KMS-11 (cell line): ENCODE results near the gene SSBP3.

Experiments used
- H2AFZ ChIP-seq: fragments of 200-600 bp; sonication (generic); 2 replicates; pipeline ENCODE4 v1.6.1; 2016; ENCODE audit warnings: antibody characterized with exemption, mixed run types, low read depth
- H3K27ac ChIP-seq: fragments of 200-600 bp; sonication (generic); 2 replicates; pipeline ENCODE4 v1.6.1; 2016; ENCODE audit warnings: mild to moderate bottlenecking, mixed run types
- H3K27me3 ChIP-seq: fragments of 200-600 bp; sonication (generic); 2 replicates; pipeline ENCODE4 v1.6.1; 2017; ENCODE audit warnings: mild to moderate bottlenecking, low read depth, mixed run types, moderate library complexity; ENCODE audit not compliant: insufficient read depth
- H3K36me3 ChIP-seq: fragments of 200-600 bp; sonication (generic); 2 replicates; pipeline ENCODE4 v1.6.1; 2017; ENCODE audit warnings: mild to moderate bottlenecking, mixed run types; ENCODE audit not compliant: insufficient read depth
- H3K4me1 ChIP-seq: fragments of 200-600 bp; sonication (generic); 2 replicates; pipeline ENCODE4 v1.6.1; 2016; ENCODE audit warnings: mild to moderate bottlenecking, low read depth, mixed run types; ENCODE audit not compliant: poor library complexity, severe bottlenecking
- H3K4me2 ChIP-seq: fragments of 200-600 bp; sonication (generic); 2 replicates; pipeline ENCODE4 v1.7.0; 2016; ENCODE audit warnings: mild to moderate bottlenecking, mixed run types
- H3K4me3 ChIP-seq: fragments of 200-600 bp; sonication (generic); IDR thresholded peaks from 2 replicates; pipeline ENCODE4 v1.6.1; 2017; ENCODE audit warnings: low read depth, low read length, mixed read lengths; ENCODE audit not compliant: insufficient read depth
- H3K79me2 ChIP-seq: fragments of 200-600 bp; sonication (generic); 2 replicates; pipeline ENCODE4 v1.6.1; 2016; ENCODE audit warnings: low read depth, mixed run types; ENCODE audit not compliant: insufficient read depth
- H3K9ac ChIP-seq: fragments of 200-600 bp; sonication (generic); 2 replicates; pipeline ENCODE4 v1.6.1; 2016; ENCODE audit warnings: mild to moderate bottlenecking, mixed run types
- H4K20me1 ChIP-seq: fragments of 200-600 bp; sonication (generic); 2 replicates; pipeline ENCODE4 v1.6.1; 2016; ENCODE audit warnings: mild to moderate bottlenecking, mixed run types; ENCODE audit not compliant: insufficient read depth
- CTCF ChIP-seq: fragments of 200-600 bp; sonication (generic); conservative IDR thresholded peaks from 2 replicates; pipeline ENCODE4 v1.6.1; 2017; ENCODE audit warnings: low read depth, mild to moderate bottlenecking, antibody characterized with exemption, low read length, moderate library complexity, mixed read lengths

Gene SSBP3

GRCh38 chr1:54246116-54246721, 160.0 kb downstream of the SSBP3 start:
- Histone ChIP-seq H4K20me1 (no peaks in the 10 kb centered on the region), H3K4me2 (no peak overlapping the region), H3K4me3 (no peak overlapping the region), H3K27me3 (no peaks in the 10 kb centered on the region), H3K9ac (no peak overlapping the region), H3K4me1 (no peaks in the 10 kb centered on the region), H3K79me2 (no peaks in the 10 kb centered on the region), H2AFZ (no peak overlapping the region), H3K36me3 (no peaks in the 10 kb centered on the region), H3K27ac (no peak overlapping the region)
- TF ChIP-seq CTCF: no peak

- H3K9ac ChIP-seq: no peak overlapping the region
- no peak overlapping the region for H2AFZ ChIP-seq
- no peak overlapping the region for H3K27ac ChIP-seq
- no peaks in the 10 kb centered on the region for H3K27me3 ChIP-seq
- no peaks in the 10 kb centered on the region for H4K20me1 ChIP-seq
- H3K4me1 ChIP-seq: no peaks in the 10 kb centered on the region
- no peaks in the 10 kb centered on the region for H3K79me2 ChIP-seq
- no peaks in the 10 kb centered on the region for H3K36me3 ChIP-seq
- no peak overlapping the region for H3K4me3 ChIP-seq
- TF ChIP-seq CTCF: no peak
- H3K4me2 ChIP-seq: no peak overlapping the region
Observed at GRCh38 chr1:54245501-54245900, 160.7 kb downstream of the SSBP3 start.

DNA sequence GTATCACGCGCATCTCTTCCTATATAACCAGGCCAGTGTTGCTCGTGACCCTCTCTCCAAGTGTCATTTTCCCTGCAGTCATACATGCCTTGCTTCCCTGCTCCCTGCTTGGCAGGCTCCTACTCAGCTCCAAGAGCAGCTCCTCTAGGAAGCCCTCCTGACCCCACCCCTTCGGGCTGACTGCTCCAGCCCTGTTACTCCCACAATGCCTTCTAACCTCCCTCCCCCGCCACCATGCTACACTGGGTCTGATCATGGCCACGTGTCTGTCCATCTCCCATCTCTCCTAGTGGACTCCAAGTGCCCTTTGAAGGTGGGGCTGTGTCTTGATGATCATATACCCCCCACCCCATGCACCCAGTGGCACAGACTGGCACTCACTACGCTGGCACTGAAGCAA, 161.5 kb downstream of the SSBP3 start:
- Histone ChIP-seq H3K4me1 (no peaks in the 10 kb centered on the region), H3K27ac (no peak overlapping the region), H2AFZ (no peak overlapping the region), H3K79me2 (no peaks in the 10 kb centered on the region), H3K4me3 (no peak overlapping the region), H3K9ac (no peak overlapping the region), H3K36me3 (no peaks in the 10 kb centered on the region), H3K4me2 (no peak overlapping the region), H3K27me3 (no peaks in the 10 kb centered on the region), H4K20me1 (no peaks in the 10 kb centered on the region)
- TF ChIP-seq CTCF: no peak

DNA sequence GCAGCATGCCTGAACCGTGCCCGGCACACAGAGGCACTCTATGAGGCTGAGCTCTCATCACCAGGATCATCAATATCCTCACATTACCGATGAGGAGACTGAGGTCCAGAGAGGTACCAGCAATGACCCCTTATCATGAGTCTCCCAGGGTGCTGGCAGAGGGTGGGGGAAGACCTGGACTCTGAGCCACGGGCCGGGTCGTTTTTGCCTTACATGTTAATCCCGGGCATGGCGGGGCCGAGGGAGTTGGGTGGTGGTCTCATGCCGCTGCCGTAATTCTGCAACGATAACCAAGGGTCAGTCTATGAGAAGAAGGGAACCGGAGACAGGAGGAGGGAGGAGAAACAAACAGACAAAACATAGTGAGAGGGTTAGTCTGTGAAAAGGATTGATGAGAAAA, 163.2 kb downstream of the SSBP3 start:
- Histone ChIP-seq H3K27me3 (no peaks in the 10 kb centered on the region), H3K4me1 (no peaks in the 10 kb centered on the region), H3K36me3 (no peaks in the 10 kb centered on the region), H3K4me2 (no peak overlapping the region), H3K27ac (no peak overlapping the region), H4K20me1 (no peaks in the 10 kb centered on the region), H2AFZ (no peak overlapping the region), H3K79me2 (no peaks in the 10 kb centered on the region), H3K4me3 (no peak overlapping the region), H3K9ac (no peak overlapping the region)
- TF ChIP-seq CTCF: no peak

DNA sequence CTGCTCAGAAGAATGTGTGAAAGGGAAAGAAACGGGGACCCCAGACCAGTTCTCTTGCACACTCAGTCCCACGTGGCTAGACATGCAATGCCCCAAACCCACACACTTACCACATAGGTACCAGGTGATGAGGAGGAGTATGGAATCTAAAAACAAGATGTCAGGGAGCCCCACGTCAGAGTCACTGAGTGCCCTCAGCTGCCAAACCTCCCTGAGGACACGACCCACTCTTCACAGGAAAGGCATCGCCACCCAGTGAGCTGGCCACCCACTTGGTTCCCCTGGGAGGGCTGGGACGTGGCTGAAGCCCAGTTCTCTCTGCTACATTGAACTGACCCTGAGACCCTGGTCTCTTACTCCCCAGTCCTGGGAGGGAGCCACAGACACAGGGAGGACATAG, 164.8 kb downstream of the SSBP3 start:
- Histone ChIP-seq H3K27me3 (no peaks in the 10 kb centered on the region), H3K9ac (no peak overlapping the region), H3K27ac (no peak overlapping the region), H3K4me2 (no peak overlapping the region), H4K20me1 (no peaks in the 10 kb centered on the region), H2AFZ (no peak overlapping the region), H3K36me3 (no peaks in the 10 kb centered on the region), H3K79me2 (no peaks in the 10 kb centered on the region), H3K4me1 (no peaks in the 10 kb centered on the region), H3K4me3 (no peak overlapping the region)
- TF ChIP-seq CTCF: no peak
